Measurements from ENCODE around the gene CPO. TPM values are rescaled to one million over a fixed set of nuclear protein-coding genes. Genes with fewer than 3 reads are reported as not detected.
A peak's percentile ranks its signal among the peaks of the same experiment; 100 is the strongest.

Gene CPO
- total and polyA plus RNA-seq, 9 of the 15 experiments (the other 6 are each of a cell fraction or from before 2014, with no cell fraction given): not detected

- POLR2A ChIA-PET: interaction anchor here (0.6 kb wide), 1 partner anchor 1031 kb away, joined by 3 read pairs; no protein-coding TSS in a partner anchor
- H3K36me3 ChIP-seq (ENCODE audit: control insufficient read depth, insufficient read depth, low read length): no peaks in the 10 kb centered on the region
- intact Hi-C loops (cut with micrococcal nuclease) (no loop called here), in situ Hi-C loops (cut with MboI) (no loop called here)
- H4K20me1 ChIP-seq (replicated peaks; ENCODE audit: control insufficient read depth, insufficient read depth, low read length): no peaks in the 10 kb centered on the region
- H3K4me2 ChIP-seq (ENCODE audit: insufficient read depth, low read length): no peak overlapping the region
- H3K4me1 ChIP-seq (replicated peaks in 1 of 2; ENCODE audit: control insufficient read depth in 2 of 2, insufficient read depth in 2 of 2, low read length in 2 of 2): no peaks in the 10 kb centered on the region
- no peaks in the 10 kb centered on the region for H3K9me3 ChIP-seq (replicated peaks; ENCODE audit: control insufficient read depth, insufficient read depth, low read depth, low read length)
- no peak overlapping the region for H3K27ac ChIP-seq (ENCODE audit: extremely low read depth, low read depth, low read length)
- no peaks in the 10 kb centered on the region for H3K79me2 ChIP-seq (ENCODE audit: control insufficient read depth, insufficient read depth, low read length)
- no peaks in the 10 kb centered on the region for H3K9me1 ChIP-seq (ENCODE audit: control insufficient read depth, insufficient read depth, low read length)
- DNase-seq (ENCODE audit: extremely low read depth in 1 of 4, low spot score in 3 of 4) (no peak), ATAC-seq (no peak), FAIRE-seq (no peak)
- H3K9ac ChIP-seq (ENCODE audit: insufficient read depth in 1 of 2, low read depth in 2 of 2, low read length in 2 of 2): no peak overlapping the region
- no TSS peak for BruUV-seq (replicated peaks)
- WGBS (ENCODE audit: insufficient coverage, low coverage, missing lambda C conversion rate): 0% methylated on average over 3 of the region's 3 CpGs
- no peaks in the 10 kb centered on the region for H3K27me3 ChIP-seq (ENCODE audit: control insufficient read depth in 2 of 2, insufficient read depth in 2 of 2, low read length in 2 of 2)
- CTCF ChIA-PET (ENCODE audit: low intra/inter-chr PET ratio): no interaction called here
- H3K4me3 ChIP-seq: no peak overlapping the region
- no peak overlapping the region for H2AFZ ChIP-seq (ENCODE audit: low read depth, low read length)
- TF ChIP-seq SNIP1 (IDR thresholded peaks at IDR 0.05; ENCODE audit: low read depth): no peak
- no peak for TF ChIP-seq POLR3A (IDR thresholded peaks at IDR 0.05; ENCODE audit: borderline replicate concordance, extremely low read depth, insufficient read depth, insufficient read length)
- TF ChIP-seq ZFP30 (CRISPR knock-in tag; IDR thresholded peaks at IDR 0.05; ENCODE audit: borderline replicate concordance): no peak
- no peak for TF ChIP-seq EZH2 (IDR thresholded peaks at IDR 0.05; ENCODE audit: borderline replicate concordance, low read depth, low read length)
- TF ChIP-seq JUND (IDR thresholded peaks at IDR 0.05; ENCODE audit: borderline replicate concordance, low read depth, low read length): no peak
- no peak for TF ChIP-seq JUND (tag; IDR thresholded peaks at IDR 0.05; ENCODE audit: borderline replicate concordance, low read depth, low read length)
- no peak for TF ChIP-seq SAP30 (IDR thresholded peaks at IDR 0.05; ENCODE audit: borderline replicate concordance, insufficient read depth, low read depth, low read length, poor library complexity, severe bottlenecking)
- TF ChIP-seq PURB (CRISPR knock-in tag; IDR thresholded peaks at IDR 0.05; ENCODE audit: low read depth): no peak
- no peak for TF ChIP-seq ZC3H4 (CRISPR knock-in tag; IDR thresholded peaks at IDR 0.05; ENCODE audit: borderline replicate concordance)
- no peak for TF ChIP-seq CCAR2 (IDR thresholded peaks at IDR 0.05; ENCODE audit: low read depth, low read length)
- TF ChIP-seq ZSCAN29 (IDR thresholded peaks at IDR 0.05): no peak
- TF ChIP-seq GTF2A2 (tag; IDR thresholded peaks at IDR 0.05): no peak
- no peak for TF ChIP-seq BCOR (IDR thresholded peaks at IDR 0.05)
- TF ChIP-seq ZNF511 (CRISPR knock-in tag; IDR thresholded peaks at IDR 0.05): no peak
- no peak for TF ChIP-seq BACH1 (tag; IDR thresholded peaks at IDR 0.05)
- no peak for TF ChIP-seq PML (IDR thresholded peaks at IDR 0.05; ENCODE audit: low read length)
- no peak for TF ChIP-seq PHTF2 (CRISPR knock-in tag; IDR thresholded peaks at IDR 0.05)
- no peak for TF ChIP-seq KDM4B (IDR thresholded peaks at IDR 0.05; ENCODE audit: borderline replicate concordance in 2 of 2, low read depth in 1 of 2)
- no peak for TF ChIP-seq THRAP3 (IDR thresholded peaks at IDR 0.05; ENCODE audit: borderline replicate concordance)
- peak; percentile 94 for TF ChIP-seq MAFF (IDR thresholded peaks at IDR 0.05; ENCODE audit: low read length)
Measured at GRCh38 chr2:206920310-206920709, 19.0 kb upstream of the CPO start.
